HG03432 (cell line): ENCODE results near the gene DCBLD1.

Experiments
- ATAC-seq: cut with Tn5 transposase; IDR thresholded peaks from one replicate; pipeline ENCODE4 v1.9.1; 2021; ENCODE audit warnings: mild to moderate bottlenecking, moderate library complexity; ENCODE audit not compliant: unreplicated experiment

DCBLD1 gene

GRCh38 chr6:117469356-117469755, 13.1 kb upstream of the DCBLD1 start:
- ATAC-seq: no peak

DNA sequence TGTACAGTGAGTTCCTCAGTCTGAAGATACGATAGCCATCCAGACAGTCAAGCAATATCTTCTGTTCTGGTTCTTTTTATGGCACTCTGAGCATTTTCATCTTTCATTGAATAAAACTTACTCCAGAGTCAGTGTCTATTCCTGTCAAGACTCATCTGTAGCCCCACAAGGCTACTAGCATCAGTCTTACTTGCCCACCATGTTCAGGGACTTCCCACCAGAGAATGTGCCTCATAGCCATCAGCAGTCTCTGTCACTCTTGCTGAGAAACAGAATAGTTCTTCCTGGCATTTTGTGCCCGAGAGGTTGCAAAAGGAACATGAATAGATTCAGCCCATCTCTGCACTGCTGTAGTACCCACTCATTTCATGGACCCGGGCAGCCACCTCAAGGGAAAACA, 12.7 kb upstream of the DCBLD1 start:
- ATAC-seq: no peak

- ATAC-seq: no peak
These were observed 9.8 kb upstream of the DCBLD1 start for GRCh38 chr6:117472667-117473066.

DNA sequence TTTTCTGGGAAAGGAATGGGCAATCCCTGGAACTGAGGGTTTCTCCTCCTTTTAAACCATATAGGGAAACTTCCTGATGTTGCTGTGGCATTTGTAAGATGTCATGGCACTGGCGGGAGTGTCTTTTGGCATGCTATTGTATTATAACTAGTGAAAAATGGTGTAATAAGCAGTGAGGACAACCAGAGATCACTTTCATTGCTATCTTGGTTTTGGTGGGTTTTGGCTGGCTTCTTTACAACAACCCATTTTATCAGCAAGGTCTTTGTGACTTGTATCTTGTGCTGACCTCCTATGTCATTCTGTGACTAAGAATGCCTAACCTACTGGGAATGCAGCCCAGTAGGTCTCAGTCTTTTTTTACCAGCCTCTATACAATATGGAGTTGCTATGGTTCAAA, 9.1 kb upstream of the DCBLD1 start:
- no peak for ATAC-seq

DNA sequence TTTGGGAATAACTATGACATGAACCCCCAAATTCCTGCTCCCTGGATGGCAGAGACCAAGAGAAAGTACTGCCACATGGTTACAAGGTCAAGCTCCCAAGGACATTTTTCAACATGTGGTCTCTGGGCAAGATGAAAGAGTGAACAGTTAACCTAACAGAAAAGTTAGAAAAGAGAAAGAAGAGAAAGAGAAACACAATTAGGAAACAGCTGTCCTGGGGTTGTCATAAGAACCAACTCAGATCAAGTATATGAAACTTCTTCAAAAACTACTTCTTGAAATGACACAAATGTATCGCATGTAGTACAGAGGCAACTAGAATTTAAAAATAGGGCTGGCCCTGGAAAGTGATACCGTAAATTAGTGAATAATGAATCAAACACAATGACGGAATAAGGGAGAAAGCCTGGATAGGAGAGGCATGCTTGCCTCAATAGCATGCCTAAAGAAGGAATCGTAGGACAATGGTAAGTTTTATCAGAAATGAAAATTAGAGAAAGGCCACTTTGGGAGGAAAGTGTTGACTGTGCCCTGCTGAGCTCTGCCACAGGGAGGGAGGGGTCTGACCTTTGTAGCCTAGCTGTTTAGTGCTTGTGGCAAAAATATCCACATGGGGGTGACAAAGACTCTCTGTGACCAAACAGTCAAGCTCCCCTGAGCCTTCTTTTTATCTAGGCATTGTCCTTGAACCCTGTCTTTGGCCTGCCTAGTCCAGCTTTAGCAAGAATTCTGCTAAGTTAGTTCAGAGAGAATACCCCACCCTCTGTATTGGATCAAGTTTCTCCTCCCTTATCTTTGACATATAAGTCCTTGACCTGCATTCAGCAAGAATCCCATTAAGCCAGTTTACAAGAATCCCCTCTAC, 4.3 kb upstream of the DCBLD1 start:
- peak; percentile 22 for ATAC-seq

DNA sequence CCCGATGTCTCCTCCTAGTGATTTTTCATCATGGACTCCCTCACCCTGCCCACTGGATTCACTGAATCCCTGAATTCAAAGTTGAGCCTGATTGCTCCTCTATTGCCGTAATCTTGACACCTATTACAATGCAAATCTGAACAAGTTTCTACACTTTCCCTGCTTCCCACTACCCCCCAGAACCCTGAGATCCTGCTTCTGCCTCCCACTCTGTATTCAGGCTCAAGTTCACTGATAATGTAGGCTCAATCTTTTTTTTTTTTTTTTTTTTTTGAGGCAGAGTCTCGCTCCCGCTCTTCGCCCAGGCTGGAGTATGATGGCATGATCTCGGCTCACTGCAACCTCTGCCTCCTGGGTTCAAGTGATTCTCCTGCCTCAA, 3.6 kb upstream of the DCBLD1 start:
- no peak for ATAC-seq

- ATAC-seq: no peak
These were observed 1.8 kb upstream of the DCBLD1 start for GRCh38 chr6:117480651-117481050.

DNA sequence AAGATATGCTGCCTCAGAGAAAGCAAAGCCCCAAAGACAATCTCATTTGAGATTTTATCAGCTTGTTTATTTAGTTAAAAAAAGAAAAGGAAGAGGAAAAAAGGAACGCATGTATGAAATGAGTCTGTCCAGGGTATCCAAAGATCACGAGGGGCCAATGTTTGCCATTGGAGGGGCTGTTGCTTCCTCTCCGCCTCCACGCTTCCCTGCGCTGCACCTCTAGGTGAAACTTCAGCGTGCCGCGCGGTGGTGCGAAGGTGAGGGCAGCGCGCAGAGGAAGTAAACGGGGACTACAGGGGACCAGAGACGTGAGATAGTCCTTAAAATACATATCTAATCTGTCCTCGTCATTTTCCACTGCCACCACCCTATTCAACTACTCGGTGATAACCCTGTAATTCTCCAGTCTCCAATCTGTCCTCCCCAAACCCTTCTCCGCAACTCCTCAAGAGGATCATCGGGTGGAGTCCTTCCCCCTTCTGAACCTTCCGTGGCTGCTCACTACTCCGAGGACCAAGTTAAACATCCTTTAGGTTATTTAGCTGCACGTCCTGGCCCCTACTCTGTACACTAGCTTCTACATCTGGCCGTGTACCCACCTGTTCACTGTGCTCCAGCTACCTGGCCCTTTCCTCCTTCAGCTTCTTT, 1.1 kb upstream of the DCBLD1 start:
- no peak for ATAC-seq

- no peak for ATAC-seq
These were observed 591 bp upstream of the DCBLD1 start for GRCh38 chr6:117481926-117482239.

DNA sequence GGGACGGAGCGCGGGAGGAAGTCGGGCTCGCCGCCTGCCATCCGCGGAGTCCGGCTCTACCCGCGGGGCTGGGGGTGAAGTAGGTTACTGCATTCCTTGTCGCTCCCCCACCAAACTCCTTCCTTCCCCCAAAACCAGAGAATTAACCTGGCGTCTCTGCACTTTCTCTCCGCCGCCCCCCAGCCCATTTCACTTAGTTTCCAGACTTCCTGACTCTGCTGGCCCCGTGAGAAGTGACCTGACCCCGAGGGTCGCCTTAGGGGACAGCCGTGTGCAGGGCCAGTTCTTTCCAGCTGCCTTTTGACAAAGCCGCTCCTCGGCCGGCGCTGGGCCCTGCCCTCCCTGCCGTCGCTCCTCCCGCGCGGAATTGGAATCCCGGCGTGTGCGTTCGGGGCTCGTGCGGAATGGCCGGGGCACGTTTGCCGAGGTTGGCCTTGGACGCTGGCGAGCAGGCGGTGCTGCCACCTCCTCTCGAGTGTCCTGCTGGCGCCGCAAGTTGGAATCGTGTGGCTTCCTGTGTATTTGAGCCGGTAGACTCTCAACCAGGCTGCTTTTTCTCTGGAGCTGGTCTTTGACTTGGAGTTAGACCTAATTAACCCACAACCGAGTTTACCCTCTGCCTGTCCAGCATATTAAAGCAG, 650 bp downstream of the DCBLD1 start:
- ATAC-seq: peak; percentile 18

DNA sequence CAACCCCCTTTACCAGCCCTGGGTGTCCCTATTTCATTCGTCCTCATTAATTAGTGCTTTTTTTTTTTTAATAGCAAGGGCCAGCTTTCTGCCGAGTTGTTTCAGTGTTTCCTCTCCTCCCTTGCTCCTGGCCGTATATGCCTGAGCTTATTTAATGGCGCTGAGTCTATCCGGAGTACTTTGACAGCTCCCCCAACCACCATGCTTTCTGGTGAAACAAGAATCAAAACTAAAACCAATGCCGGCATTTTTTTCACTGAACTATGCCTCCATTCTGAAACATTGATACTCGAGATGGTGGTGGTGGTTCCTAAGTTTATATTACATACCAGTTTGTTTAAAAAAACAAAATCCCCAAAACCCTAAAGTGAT, 1.2 kb downstream of the DCBLD1 start:
- peak; percentile 11 for ATAC-seq

GRCh38 chr6:117484052-117484646, 1.7 kb downstream of the DCBLD1 start:
- ATAC-seq: no peak

DNA sequence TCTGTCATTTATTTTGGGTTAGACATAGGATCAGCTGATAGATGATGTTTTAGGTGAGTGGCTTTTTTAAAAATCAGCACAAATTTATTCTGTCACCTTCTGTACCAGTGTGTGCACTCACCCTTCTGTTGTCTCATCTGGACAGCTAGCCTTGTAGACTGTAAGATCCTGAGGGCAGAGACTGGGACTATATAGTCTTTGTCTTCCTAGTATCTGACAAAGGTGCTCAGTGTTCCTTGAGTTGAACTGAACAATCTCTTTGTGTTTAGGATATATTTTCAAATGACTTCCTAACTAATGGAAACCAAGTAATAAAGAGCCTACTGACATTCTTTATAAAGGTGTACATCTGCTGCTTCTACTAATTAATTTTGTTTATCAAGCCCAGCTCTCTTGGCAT, 3.0 kb downstream of the DCBLD1 start:
- no peak for ATAC-seq

DNA sequence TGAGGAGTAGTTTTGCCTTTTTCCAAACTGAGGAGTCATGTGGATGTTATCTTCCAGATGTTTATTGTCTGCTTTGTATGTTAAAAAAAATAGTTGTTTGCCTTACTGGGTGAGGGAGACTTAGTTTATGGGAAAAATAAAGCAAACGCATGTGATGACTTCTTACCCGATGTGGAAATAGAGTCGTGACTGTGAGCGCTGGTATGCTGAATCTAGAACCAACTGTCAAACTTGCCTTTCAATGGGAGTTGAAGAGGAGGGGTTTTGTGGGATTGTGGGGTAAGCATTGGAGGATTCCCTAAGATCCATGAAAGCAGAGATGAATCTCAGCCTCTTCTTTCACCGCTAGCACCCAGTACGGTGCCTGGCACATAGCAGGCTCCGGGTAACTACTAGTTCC, 5.3 kb downstream of the DCBLD1 start:
- ATAC-seq: no peak

DNA sequence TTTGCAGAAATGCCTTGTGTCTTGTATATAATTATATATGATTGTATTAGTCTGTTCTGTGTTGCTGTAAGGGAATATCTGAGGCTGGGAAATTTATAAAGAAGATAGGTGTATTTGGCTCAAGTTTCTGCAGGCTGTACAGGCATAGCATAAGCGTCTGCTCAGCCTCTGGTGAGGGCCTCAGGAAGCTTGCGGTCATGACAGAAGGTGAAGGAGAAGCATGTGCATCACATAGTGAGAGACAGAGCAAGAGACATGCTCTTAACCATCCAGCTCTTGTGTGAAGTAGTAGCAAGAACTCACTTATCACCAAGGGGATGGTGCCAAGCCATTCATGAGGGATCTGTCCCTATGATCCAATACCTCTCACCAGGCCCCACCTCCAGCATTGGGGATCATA, 6.5 kb downstream of the DCBLD1 start:
- ATAC-seq: no peak

GRCh38 chr6:117491916-117492315, 9.4 kb downstream of the DCBLD1 start:
- no peak for ATAC-seq

- no peak for ATAC-seq
These were observed 11.0 kb downstream of the DCBLD1 start for GRCh38 chr6:117493470-117493869.

- ATAC-seq: peak; percentile 35
These were observed 11.8 kb downstream of the DCBLD1 start for GRCh38 chr6:117494283-117494682.

DNA sequence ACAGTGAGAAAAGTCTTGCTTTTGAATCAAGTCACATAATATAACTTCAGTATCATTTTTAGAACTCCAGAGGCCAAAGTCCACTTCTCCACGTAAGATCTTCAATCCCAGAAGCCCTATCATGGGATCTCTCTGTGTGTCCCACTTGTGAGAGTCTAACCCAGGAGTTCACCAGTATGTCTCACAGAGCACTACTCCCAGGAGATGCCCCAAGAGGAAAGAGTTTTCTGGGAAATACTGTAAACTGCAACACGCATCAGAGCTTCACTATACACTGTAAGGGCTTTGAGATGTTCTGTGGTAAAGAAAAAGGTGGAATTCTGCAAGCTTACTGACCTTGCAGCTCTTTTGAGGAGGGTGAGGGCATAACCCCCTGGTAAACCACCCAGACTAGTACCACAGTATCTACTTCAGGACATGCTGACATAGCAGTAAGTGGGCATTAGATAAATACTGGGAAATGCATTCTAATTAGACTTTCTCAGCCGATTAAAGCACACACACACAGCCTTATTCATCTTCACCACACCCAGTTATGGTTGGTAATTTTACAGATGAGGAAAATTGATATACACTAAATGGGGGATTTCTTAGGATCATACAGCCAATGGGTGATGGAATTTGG, 12.3 kb downstream of the DCBLD1 start:
- no peak for ATAC-seq

DNA sequence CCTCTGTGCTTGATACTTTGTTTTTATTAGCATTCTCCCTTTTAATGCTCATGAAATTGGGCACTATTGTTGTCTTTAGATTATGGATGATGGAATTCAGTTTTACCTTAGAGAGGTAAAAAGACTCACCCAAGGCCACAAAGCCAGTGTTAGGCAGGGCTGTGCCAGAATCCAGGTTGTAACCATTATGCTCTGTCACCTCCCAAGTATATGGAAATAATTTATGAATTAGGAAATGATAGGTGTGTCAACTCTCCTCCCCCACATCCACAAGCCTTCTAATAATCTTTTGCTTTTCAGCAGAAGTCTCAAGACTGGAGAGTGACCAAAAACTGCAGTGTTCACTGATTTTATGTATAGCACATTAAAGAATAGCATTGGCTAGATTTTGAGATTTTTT, 13.0 kb downstream of the DCBLD1 start:
- ATAC-seq: no peak

- no peak for ATAC-seq
These were observed 13.4 kb downstream of the DCBLD1 start for GRCh38 chr6:117495869-117496268.
